ENCODE data around the gene BCL6.
"Not testable (repeated sequence)": the region's sequence is repeated elsewhere in the genome, so short reads cannot be mapped to it uniquely, and the experiment has no call there.

The BCL6 gene

DNA sequence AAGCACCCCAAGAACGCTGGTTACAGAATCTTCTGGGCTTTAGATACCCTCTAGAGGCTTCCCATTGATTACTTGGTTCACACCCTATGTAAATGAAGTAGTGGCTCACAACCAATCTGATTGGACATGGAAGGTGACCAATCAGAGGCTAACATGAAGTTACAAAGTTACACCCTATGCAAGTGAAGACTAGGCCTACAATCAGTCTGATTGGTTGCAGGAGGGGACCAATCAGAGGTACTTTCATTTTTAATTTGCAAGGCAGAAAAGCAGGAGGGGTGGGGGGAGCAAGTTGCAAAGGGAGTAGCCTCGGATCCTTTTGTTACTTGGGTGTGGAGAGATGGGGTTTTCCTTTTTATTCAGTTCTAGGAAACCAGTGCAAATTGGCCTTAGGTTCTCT, 31.8 kb downstream of the BCL6 start:
- DNase-seq (ENCODE audit: low read depth) = no peak

DNA sequence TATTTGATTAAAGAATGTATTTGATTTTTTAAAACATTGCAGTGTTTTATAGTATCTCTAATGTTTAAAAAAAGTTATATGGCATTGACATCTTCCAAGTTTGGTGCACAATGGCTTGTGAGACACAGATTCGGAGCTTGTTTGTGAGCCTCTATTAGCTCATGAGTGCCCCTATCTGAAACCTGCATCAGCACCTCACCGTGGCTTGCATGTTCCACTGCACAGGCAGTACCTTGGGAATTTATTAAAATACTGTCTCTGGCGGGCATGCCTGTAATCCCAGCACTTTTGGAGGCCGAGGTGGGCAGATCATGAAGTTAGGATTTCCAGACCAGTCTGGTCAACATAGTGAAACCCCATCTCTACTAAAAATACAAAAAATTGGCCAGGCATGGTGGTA, 36.1 kb downstream of the BCL6 start:
- no peak for DNase-seq (ENCODE audit: low read depth)

GRCh38 chr3:187708696-187709095, 36.6 kb downstream of the BCL6 start:
- DNase-seq (ENCODE audit: low read depth) = no peak

DNA sequence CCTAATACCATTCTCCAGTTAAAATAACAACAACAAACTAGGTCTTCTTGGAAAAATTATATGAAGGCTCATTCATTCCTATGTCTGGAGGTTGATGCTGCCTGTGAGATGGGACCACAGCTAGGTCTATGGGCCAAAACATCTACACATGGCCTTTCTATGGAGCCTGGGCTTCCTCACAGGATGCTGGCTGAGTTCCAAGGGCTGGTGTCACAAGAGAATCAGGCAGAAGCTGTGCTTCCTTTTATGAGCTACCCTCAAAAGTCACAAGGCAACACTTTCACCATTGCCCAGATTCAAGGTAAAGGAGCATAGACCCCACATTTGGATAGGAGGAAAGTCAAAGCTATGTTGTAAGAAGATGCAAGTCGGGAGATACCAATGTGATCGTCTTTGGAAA, 38.3 kb downstream of the BCL6 start:
- DNase-seq (ENCODE audit: low read depth) = no peak

DNA sequence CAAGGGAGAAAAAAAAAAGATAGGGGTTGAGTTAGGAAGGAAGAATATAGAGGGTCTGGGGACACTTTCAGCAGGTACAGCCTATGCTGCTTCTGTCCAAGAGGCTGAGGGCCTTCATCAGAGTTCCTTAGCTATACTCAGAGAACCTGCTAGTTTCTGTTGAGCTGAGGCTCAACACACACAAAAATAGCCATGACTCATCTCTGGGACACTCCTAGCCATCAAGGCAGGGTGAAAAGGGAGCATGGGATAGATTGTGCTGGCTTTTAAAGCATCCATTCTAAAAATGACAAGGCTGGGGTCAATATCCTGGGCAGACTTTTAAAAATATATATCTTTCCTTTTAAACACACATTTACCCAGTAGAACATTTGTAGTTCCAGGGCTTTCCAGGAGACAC, 40.1 kb downstream of the BCL6 start:
- no peak for DNase-seq (ENCODE audit: low read depth)

GRCh38 chr3:187702507-187703033, 42.7 kb downstream of the BCL6 start, which contains the start of gene RTP2:
RTP2 (minus strand) TSS chr3:187702557; CDS start chr3:187702128, 429 bp downstream.
- no peak for DNase-seq (ENCODE audit: low read depth)

GRCh38 chr3:187700249-187700648, 45.0 kb downstream of the BCL6 start:
- no peak for DNase-seq (ENCODE audit: low read depth)

DNA sequence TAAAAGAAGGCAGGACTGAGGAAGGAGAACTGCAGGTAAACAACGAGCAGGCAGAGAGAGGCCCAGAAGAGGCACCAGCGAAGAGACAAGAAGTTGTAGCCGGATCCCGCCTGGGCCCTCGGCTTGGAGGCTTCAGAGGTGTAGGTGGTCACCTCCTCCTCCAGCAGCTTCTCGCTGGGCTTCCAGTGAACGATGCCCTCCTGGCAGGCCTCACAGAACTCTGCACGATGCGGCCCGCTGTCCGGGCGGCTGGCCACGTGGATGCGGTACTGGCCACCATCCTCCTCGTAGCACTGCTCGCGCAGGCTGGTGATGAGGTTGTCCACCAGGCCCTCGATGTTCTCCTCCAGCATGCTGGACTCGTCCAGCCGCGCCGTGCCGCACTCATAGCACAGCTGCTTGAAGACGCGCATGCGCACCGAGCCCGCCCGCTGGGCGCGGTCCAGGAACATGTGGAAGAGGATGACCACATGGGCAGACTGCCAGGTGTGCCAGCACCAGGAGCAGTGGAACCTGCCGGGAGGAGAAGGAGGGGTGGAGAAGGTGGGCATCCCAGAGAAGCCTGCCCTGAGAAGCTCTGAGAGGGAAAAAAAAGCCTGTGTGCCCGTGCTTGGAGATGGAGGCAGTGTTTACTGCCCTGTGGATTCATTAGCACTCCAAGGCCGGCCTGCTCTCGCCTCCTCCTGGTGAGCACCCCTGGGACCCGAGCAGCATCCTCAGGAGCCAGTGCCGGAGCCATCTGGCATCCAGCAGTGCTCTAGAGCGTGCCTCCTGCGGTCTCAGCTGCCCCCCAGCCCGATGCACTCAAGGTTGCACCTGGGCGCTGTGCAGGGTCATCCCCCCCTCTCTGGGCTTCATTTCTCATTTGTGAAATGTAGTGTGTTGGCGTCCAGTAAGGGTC, 46.5 kb downstream of the BCL6 start:
- no peak for DNase-seq (ENCODE audit: low read depth)

GRCh38 chr3:187696021-187696420, 49.2 kb downstream of the BCL6 start:
- DNase-seq (ENCODE audit: low read depth) = no peak

DNA sequence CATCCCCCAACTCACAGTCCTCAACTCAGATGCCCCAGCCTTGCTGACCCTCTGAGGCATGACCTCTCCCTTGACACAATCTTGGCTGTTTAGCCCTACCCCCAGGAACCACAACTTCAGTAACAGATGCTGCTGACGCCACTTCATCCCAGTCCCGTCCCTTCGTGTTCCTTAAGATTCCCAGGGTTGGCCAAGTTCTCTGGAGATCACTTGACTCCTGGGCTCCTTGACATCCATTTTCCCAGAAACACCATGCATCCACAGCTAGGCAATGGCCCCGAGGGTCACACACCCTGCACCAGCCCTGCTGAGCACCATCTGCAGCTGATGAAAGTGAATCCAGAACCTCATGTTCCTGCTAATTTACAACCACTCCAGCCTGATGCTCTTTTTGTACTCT, 49.8 kb downstream of the BCL6 start:
- DNase-seq (ENCODE audit: low read depth) = no peak

DNA sequence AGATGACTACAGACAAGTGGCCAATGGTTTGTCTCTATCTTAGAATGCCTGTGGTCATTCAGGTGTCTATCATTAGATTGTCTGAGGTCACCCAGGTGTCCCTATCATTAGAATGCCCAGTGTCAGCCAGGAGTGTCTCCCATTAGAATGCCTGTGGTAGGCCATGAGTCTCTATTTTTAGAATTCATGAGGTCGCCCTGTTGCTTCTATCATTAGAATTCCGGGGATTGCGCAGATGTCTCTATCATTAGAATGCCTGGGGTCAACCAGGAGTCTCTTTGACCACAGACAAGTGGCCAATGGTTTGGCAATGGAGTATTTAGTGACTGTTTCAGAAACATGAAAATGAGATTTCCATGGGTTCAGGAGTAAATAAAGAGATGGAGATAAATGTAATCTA, 50.5 kb downstream of the BCL6 start:
- no peak for DNase-seq (ENCODE audit: low read depth)

DNA sequence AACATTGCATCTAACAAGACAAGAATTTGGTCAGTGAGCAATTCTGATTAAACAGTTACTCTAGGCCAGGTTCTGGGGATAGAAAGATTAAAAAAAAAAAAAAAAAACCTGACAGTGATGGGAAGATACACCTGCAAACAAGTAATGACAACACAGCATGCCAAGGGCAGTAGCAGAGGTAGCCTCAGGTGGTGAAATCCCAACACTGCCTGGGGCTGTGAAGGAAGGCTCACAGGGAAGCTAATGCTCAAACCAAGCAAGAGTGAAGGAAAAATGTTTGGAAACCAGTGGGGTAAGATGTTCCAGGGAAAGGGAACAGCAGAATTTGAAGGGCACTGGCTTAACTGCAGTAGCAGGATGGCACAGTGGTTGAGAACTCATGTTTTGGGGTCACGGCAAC, 51.8 kb downstream of the BCL6 start:
- DNase-seq (ENCODE audit: low read depth) = no peak

GRCh38 chr3:187689984-187690383, 55.3 kb downstream of the BCL6 start:
- DNase-seq (ENCODE audit: low read depth) = no peak

DNA sequence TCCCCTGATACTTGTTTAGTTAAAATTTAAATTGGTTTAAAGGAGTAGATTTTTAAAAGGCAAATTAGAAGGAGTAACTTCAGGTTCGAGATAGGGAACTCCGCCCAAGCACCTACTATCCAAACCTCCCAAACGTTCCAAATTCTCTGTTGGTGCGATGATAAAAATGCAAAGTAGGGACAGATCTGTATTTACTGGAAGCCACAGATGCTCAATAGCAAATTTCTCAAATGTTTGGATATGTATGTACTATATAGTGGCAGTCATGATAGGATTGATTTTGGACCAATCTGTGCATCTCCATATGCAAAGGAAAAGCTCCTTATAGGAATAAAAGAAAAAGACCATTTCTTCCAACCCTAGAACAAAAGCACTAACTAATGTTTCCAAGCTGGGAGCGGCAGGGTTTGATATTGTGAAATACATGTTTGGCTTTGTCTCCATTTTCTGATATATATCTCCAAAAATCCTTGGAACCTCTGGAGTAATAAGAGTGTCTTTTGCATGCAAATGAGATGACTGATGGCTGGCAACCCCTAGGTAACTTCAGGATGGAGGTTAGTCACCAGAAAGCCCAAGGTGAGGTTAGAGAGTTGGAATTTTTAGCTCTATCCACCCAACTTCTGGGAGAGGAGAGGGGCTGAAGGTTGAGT, 58.5 kb downstream of the BCL6 start:
- no peak for DNase-seq (ENCODE audit: low read depth)

DNA sequence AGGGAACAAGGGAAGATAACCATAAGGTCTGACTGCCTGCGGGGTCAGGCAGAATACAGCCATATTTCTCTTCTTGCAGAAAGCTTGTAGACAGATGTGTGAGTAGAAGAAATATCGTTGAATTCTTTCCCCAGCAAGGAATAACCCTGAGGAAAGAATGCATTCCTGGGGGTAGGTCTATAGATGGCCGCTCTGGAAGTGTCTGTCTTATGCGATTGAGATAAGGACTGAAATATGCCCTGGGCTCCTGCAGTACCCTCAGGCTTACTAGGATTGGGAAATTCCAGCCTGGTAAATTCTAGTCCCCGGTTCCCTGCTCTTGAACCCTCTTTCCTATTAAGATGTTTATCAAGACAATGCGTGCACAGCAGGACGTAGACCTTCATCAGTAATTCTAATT, 59.3 kb downstream of the BCL6 start:
- no peak for DNase-seq (ENCODE audit: low read depth)

GRCh38 chr3:187684880-187685279, 60.4 kb downstream of the BCL6 start:
- no peak for DNase-seq (ENCODE audit: low read depth)

GRCh38 chr3:187684444-187684843, 60.8 kb downstream of the BCL6 start:
- no peak for DNase-seq (ENCODE audit: low read depth)

DNA sequence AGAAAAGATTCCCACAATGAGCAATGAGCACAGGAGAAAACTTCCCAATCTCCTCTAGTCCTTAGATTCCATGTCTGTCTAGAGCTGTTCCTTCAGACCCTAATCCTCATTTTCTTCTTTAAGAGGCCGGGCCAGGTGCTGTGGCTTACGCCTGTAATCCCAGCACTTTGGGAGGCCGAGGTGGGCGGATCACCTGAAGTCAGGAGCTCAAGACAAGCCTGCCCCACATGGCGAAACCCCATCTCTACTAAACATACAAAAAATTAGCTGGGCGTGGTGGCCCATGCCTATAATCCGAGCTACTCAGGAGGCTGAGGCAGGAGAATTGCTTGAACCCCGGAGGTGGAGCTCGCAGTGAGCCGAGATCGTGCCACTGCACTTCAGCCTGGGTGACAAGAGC, 63.5 kb downstream of the BCL6 start:
- not testable (repeated sequence) for DNase-seq (ENCODE audit: low read depth)

DNA sequence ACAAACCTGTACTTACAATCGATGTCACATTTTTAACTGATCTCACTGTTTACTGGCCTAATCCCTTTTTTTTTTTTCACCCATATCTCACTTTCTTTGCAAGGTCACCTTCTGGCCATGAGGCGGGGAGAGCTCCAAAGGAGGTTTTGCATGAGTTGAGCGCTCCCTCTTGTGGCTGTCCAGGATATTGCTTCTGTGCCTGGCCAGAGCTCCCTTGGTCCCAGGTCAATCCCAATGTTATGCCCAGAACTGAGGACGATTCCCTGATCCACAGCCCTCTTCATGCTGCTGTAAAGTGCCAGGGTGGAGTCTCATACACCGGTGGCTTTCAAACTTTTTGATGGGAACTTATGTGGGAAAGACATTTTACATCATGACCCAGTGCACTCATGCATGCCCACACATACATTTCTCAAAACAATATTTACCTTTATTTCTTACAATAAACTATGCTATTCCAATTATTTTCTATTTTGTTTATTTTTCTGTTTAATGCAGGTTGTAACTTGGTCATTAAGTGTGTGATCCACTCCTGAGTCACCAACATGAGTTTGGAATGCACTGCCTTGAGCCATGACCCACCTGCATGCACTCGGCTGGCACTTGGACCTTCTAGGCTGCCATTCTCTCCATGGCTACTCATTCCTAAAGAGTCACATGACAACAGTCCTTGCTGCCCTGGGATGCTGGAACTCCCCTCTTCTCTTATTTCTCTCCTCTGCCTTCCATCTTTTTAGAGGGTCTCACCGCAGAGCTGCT, 65.5 kb downstream of the BCL6 start:
- DNase-seq (ENCODE audit: low read depth) = peak; percentile 55

GRCh38 chr3:187678726-187679268, 66.5 kb downstream of the BCL6 start:
- DNase-seq (ENCODE audit: low read depth) = no peak

- DNase-seq (ENCODE audit: low read depth) = no peak
Observed at GRCh38 chr3:187677604-187678003, 67.7 kb downstream of the BCL6 start.

DNA sequence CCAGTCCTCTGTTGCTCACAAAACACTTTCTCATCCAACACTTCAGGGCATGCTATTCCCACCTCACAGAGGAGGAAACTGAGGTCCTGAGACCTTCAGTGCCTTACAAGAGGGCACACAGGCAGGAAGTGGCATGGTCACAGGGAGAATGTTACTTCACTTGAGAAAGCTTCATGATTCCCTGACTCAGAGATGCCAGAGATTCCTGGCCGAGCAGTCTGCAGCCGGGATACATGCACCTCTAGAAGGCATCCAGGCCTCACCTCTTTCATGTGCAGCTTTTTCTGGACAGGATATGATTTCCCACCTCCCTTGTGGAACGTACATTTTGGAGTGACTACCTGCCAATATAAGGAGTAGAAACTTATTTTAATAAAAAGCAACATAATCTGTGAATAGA, 72.3 kb downstream of the BCL6 start:
- DNase-seq (ENCODE audit: low read depth) = no peak
